Choroid plexus epithelial cell (primary cell): ENCODE measurements around the gene COQ8B.
"Not testable (repeated sequence)": the region's sequence is repeated elsewhere in the genome, so short reads cannot be mapped to it uniquely, and the experiment has no call there.

ENCODE experiments used
- DNase-seq: peaks from one replicate; pipeline ENCODE4 v3.0.0-alpha.2; 2010; ENCODE audit warnings: low read depth
- H3K4me3 ChIP-seq: 2 replicates; pipeline ENCODE4 v1.5.1; 2011; ENCODE audit warnings: low read depth, mild to moderate bottlenecking, control low read depth, low read length, moderate library complexity
- CTCF ChIP-seq: conservative IDR thresholded peaks from 2 replicates; pipeline ENCODE4 v1.5.1; 2011; ENCODE audit warnings: low read depth, mild to moderate bottlenecking, control low read depth, inconsistent platforms, low read length, moderate library complexity

Gene COQ8B

GRCh38 chr19:40736661-40737060 is 20.0 kb upstream of the COQ8B start:
- DNase-seq, result no peak
- H3K4me3 ChIP-seq, result no peak overlapping the region
- no peak for TF ChIP-seq CTCF

- no peak for DNase-seq
- H3K4me3 ChIP-seq, result no peak overlapping the region
- TF ChIP-seq CTCF, result no peak
Measured at GRCh38 chr19:40735013-40735771, 18.5 kb upstream of the COQ8B start.

GRCh38 chr19:40733149-40733548 is 16.5 kb upstream of the COQ8B start:
- TF ChIP-seq CTCF, result no peak
- H3K4me3 ChIP-seq, result no peak overlapping the region
- DNase-seq, result no peak

- not testable (repeated sequence) for DNase-seq
Measured at GRCh38 chr19:40732304-40732703, 15.6 kb upstream of the COQ8B start.

GRCh38 chr19:40730065-40730464 is 13.4 kb upstream of the COQ8B start:
- not testable (repeated sequence) for H3K4me3 ChIP-seq, DNase-seq

More at GRCh38 chr19:40732304-40732703, 15.6 kb upstream of the COQ8B start:
- H3K4me3 ChIP-seq, result not testable (repeated sequence)

GRCh38 chr19:40726279-40726678 is 9.6 kb upstream of the COQ8B start:
- no peak for DNase-seq
- no peak overlapping the region for H3K4me3 ChIP-seq
- TF ChIP-seq CTCF, result no peak

- TF ChIP-seq CTCF, result no peak
- DNase-seq, result no peak
- no peak overlapping the region for H3K4me3 ChIP-seq
Measured at GRCh38 chr19:40724855-40725254, 8.2 kb upstream of the COQ8B start.

- TF ChIP-seq CTCF, result no peak
- H3K4me3 ChIP-seq, result no peak overlapping the region
- no peak for DNase-seq
Measured at GRCh38 chr19:40724315-40724714, 7.6 kb upstream of the COQ8B start.
